Sigmoid colon (tissue), 7 donors: ENCODE results near the gene TTLL12. TPM values are rescaled to one million over a fixed set of nuclear protein-coding genes. Genes with fewer than 3 reads are reported as not detected.

Experiments
- DNase-seq: peaks from one replicate; pipeline ENCODE4 v3.0.0-alpha.2; 2019
- H3K27ac ChIP-seq, 4 donors: fragments of 200-600 bp; sonication (generic); one replicate each; pipeline ENCODE4 v1.5.1; 2016 to 2019; ENCODE audit warnings: mild to moderate bottlenecking in 1 of 4
- H3K27me3 ChIP-seq, 3 donors: fragments of 200-600 bp; sonication (generic); one replicate each; pipeline ENCODE4 v1.5.1; 2019; ENCODE audit warnings: mild to moderate bottlenecking in 1 of 3
- H3K36me3 ChIP-seq, 4 donors: fragments of 200-600 bp; sonication (generic); one replicate each; pipeline ENCODE4 v1.5.1; 2016 to 2019
- H3K4me1 ChIP-seq, 4 donors: fragments of 200-600 bp; sonication (generic); one replicate each; pipeline ENCODE4 v1.5.1; 2017 to 2019
- H3K4me3 ChIP-seq, 4 donors: fragments of 200-600 bp; sonication (generic); one replicate each; pipeline ENCODE4 v1.5.1; 2017 to 2019; ENCODE audit warnings: mild to moderate bottlenecking in 2 of 4, moderate library complexity in 1 of 4
- H3K9me3 ChIP-seq, 4 donors: fragments of 200-600 bp in 3 of 4; sonication (generic) in 3 of 4; one replicate each; pipeline versions ENCODE4 v1.5.1 to v1.6.1; 2013 to 2019
- EP300 ChIP-seq, 4 donors: sonication (generic); formaldehyde crosslinking; IDR thresholded peaks; one replicate each; pipeline ENCODE4 v1.6.1; 2017; ENCODE audit warnings: antibody characterized with exemption in 4 of 4
- POLR2A ChIP-seq, 2 donors: fragments of 450-650 bp; IDR thresholded peaks; one replicate each; pipeline ENCODE4 v1.6.1; 2016; ENCODE audit warnings: antibody characterized with exemption in 2 of 2, mild to moderate bottlenecking in 2 of 2, moderate library complexity in 2 of 2
- POLR2AphosphoS5 ChIP-seq, 4 donors: sonication (generic); formaldehyde crosslinking; IDR thresholded peaks; one replicate each; pipeline ENCODE4 v1.6.1; 2017; ENCODE audit warnings: antibody characterized with exemption in 4 of 4
- WGBS, 2 donors: extraction: QIAGEN DNeasy Blood & Tissue Kit; methylation state at CpG; one replicate each; pipeline ENCODE4 v1.1.7; 2013; 5-methylcytosine and 5-hydroxymethylcytosine counted together
- intact Hi-C: fragments of 100-400 bp; cut with DNase I; formaldehyde crosslinking; loops from one replicate; pipeline ENCODE4 v1.15.1; 2023
- polyA plus RNA-seq, 3 donors: library from polyadenylated mRNA; stranded (reverse); fragments of 200-250 nt; gene quantifications; one replicate each; pipeline ENCODE4 v1.2.3, GENCODE V29; 2013
- total RNA-seq, 4 donors: library from RNA; depleted of rRNA; stranded (reverse); fragments of >200 nt; gene quantifications; one replicate each; pipeline ENCODE4 v1.1.0, GENCODE V29; 2016
- TF ChIP-seq, protein P1 (sequence below), 4 experiments: fragments of 450-650 bp in 3 of 4; fragments of 200-600 bp in 1 of 4; IDR thresholded peaks; one replicate each; pipeline ENCODE4 v1.5.1; 2016 to 2019; ENCODE audit warnings: antibody characterized with exemption in 4 of 4, mild to moderate bottlenecking in 3 of 4, moderate library complexity in 2 of 4
- donor health status: healthy with polysubstance abuse.
- donor health status: Bipolar disorder and iron deficiency.
- donor health status: healthy.

Gene TTLL12
- total and polyA plus RNA-seq, 7 donors = 13.2 to 127 (median 21.3) TPM

DNA sequence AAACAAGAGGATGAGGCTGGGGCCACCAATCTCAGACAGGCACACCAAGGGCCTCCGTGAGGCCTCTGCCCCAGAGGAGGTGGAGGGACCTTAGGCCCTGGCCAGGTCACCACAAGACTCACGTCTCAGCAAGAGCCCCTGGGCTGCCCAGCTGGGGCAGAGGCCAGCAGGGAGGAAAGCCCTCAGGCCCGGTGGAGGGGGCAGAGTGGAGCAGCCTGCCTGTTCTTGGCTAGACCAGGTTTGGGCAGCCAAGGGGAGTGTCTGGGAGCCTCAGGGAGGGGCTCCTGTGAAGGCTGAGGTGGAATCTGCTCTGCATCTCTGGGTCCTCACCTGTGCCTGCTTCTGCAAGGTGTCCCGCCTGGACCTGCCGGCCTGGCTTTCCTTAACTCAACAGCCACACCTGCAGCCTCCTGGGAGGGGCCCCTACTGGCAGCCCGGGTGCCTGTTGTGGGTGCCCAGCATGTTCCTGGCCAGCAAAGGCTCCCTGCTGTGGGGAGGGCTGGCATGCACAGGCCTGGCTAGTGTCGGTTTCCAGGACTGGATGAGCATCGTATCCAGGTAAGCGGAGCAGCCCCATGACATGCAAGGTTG is 11.9 kb downstream of the TTLL12 start:
- Histone ChIP-seq H3K4me1 (no peaks in the 10 kb centered on the region), H3K9me3 (no peaks in the 10 kb centered on the region), H3K36me3 (peaks cover 17 to 91% (median 39%) of the 10 kb centered on the region in 4 donors), H3K27me3 (no peaks in the 10 kb centered on the region), H3K27ac (no peak overlapping the region), H3K4me3 (no peak overlapping the region)
- TF ChIP-seq, protein P1, sequence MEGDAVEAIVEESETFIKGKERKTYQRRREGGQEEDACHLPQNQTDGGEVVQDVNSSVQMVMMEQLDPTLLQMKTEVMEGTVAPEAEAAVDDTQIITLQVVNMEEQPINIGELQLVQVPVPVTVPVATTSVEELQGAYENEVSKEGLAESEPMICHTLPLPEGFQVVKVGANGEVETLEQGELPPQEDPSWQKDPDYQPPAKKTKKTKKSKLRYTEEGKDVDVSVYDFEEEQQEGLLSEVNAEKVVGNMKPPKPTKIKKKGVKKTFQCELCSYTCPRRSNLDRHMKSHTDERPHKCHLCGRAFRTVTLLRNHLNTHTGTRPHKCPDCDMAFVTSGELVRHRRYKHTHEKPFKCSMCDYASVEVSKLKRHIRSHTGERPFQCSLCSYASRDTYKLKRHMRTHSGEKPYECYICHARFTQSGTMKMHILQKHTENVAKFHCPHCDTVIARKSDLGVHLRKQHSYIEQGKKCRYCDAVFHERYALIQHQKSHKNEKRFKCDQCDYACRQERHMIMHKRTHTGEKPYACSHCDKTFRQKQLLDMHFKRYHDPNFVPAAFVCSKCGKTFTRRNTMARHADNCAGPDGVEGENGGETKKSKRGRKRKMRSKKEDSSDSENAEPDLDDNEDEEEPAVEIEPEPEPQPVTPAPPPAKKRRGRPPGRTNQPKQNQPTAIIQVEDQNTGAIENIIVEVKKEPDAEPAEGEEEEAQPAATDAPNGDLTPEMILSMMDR (IDR thresholded peaks at IDR 0.05) = no peak
- no peak for TF ChIP-seq POLR2A (IDR thresholded peaks at IDR 0.05)
- no peak for TF ChIP-seq POLR2AphosphoS5 (IDR thresholded peaks at IDR 0.05)
- TF ChIP-seq EP300 (IDR thresholded peaks at IDR 0.05) = no peak
- intact Hi-C loops = no loop called here
- 70 to 89% methylated on average over 9 of the region's 9 CpGs for WGBS, 2 donors
- DNase-seq = no peak

DNA sequence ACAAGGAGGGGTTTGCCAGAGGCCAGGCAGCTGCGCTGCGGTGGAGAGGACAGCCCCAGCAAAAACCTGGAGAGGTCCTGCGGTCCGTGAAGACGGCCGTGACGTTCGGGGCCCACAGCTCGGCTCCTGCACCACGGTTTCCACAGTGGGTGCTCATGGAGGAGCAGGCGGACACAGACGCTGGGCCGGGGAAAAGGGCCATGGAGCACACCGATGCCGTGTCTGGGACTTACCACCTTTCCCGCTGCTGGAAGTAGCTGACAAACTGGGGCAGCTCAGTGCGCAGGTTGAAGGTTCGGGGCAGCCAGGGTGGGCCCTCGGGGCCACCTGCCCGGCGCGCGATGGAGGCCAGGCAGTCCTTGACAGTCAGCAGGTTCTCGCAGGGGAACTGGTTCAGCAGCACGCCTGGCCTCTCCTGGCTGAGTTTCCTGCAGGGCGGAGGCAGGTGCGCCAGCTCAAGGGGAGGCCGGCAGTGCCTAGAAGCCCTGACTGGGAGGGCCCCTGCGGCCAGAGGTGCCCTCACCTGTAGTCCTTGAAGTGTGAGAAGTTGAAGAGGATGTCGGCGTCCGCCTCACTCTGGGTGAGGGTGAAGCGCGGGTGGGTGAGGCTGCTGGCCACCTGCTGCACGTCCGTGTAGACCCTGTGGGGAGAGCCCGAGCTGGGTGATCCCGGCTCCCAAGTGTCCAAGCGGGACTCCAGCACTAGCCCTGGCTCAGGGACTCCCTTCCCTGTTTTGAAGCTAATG is 12.8 kb downstream of the TTLL12 start:
- no peaks in the 10 kb centered on the region for H3K9me3 ChIP-seq
- TF ChIP-seq POLR2A (IDR thresholded peaks at IDR 0.05) = no peak
- no peak for TF ChIP-seq EP300 (IDR thresholded peaks at IDR 0.05)
- TF ChIP-seq, protein P1 (IDR thresholded peaks at IDR 0.05) = no peak
- no peak for TF ChIP-seq POLR2AphosphoS5 (IDR thresholded peaks at IDR 0.05)
- no peak for DNase-seq
- 94 to 96% methylated on average over 39 of the region's 39 CpGs for WGBS, 2 donors
- no peak overlapping the region for H3K27ac ChIP-seq
- no peaks in the 10 kb centered on the region for H3K27me3 ChIP-seq
- H3K4me3 ChIP-seq = no peak overlapping the region
- H3K36me3 ChIP-seq = peaks cover 17 to 91% (median 35%) of the 10 kb centered on the region in 4 donors
- H3K4me1 ChIP-seq = no peaks in the 10 kb centered on the region
- intact Hi-C loops = no loop called here

DNA sequence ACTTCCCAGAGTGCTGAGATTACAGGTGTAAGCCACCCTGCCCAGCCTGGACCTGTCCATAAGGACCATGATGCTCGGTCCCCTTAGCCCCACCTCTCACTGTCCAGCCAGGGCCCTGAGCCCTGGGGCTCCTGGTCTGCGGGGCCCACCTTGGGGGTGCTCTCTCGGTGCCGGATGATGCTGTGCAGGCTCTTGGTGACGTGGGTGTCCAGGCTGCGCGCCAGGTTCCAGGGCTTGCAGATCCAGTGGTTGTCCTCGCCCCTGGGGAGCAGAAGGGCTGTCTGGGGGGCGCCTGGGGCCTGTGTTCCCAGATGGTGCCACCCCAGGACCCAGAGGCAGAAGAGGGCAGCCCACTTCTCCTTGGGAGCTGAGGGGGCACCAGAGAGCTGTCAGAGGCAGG is 13.4 kb downstream of the TTLL12 start:
- WGBS, 2 donors = 96 to 97% methylated on average over 9 of the region's 9 CpGs
- DNase-seq = no peak
- peaks cover 17 to 89% (median 30%) of the 10 kb centered on the region in 4 donors for H3K36me3 ChIP-seq

DNA sequence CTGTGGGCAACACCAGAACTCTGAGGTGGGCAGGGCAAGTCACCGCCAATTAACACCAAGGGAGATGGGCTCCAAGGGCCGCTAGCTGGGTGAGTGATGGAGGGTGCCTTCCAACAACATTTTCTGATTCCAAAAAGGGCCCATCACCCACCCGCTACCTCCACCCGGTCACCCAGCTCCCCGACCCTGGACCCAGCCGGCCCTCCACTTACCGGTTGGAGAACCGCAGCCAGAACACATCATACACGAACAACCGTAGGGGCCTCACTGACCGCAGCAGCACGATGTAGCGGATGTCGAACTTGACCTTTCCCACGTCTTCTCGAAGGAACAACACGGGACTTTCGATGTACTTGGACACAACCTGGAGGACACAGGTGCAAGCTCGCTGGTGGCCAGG is 14.7 kb downstream of the TTLL12 start:
- Histone ChIP-seq H3K4me3 (no peak overlapping the region), H3K9me3 (no peaks in the 10 kb centered on the region), H3K4me1 (no peaks in the 10 kb centered on the region), H3K27me3 (no peaks in the 10 kb centered on the region), H3K36me3 (peaks cover 17 to 89% (median 29%) of the 10 kb centered on the region in 4 donors), H3K27ac (no peak overlapping the region)
- WGBS, 2 donors = 97% methylated on average over 19 of the region's 19 CpGs
- DNase-seq = no peak
- intact Hi-C loops = no loop called here
- TF ChIP-seq POLR2A (IDR thresholded peaks at IDR 0.05) = no peak
- TF ChIP-seq, protein P1 (IDR thresholded peaks at IDR 0.05) = no peak
- TF ChIP-seq EP300 (IDR thresholded peaks at IDR 0.05) = no peak
- TF ChIP-seq POLR2AphosphoS5 (IDR thresholded peaks at IDR 0.05) = no peak

More for the DNA sequence above, 13.4 kb downstream of the TTLL12 start:
- Histone ChIP-seq H3K4me1 (no peaks in the 10 kb centered on the region), H3K27ac (no peak overlapping the region), H3K4me3 (no peak overlapping the region), H3K27me3 (no peaks in the 10 kb centered on the region), H3K9me3 (no peaks in the 10 kb centered on the region)
- no peak for TF ChIP-seq POLR2A (IDR thresholded peaks at IDR 0.05)
- TF ChIP-seq, protein P1 (IDR thresholded peaks at IDR 0.05) = no peak
- no peak for TF ChIP-seq POLR2AphosphoS5 (IDR thresholded peaks at IDR 0.05)
- no peak for TF ChIP-seq EP300 (IDR thresholded peaks at IDR 0.05)
- intact Hi-C loops = no loop called here
